HG03108 (cell line): Measurements from ENCODE around the gene PDE2A.

Source experiments
- ATAC-seq: cut with Tn5 transposase; IDR thresholded peaks from one replicate; pipeline ENCODE4 v1.9.1; 2021; ENCODE audit warnings: moderate library complexity; ENCODE audit not compliant: unreplicated experiment

Gene PDE2A

DNA sequence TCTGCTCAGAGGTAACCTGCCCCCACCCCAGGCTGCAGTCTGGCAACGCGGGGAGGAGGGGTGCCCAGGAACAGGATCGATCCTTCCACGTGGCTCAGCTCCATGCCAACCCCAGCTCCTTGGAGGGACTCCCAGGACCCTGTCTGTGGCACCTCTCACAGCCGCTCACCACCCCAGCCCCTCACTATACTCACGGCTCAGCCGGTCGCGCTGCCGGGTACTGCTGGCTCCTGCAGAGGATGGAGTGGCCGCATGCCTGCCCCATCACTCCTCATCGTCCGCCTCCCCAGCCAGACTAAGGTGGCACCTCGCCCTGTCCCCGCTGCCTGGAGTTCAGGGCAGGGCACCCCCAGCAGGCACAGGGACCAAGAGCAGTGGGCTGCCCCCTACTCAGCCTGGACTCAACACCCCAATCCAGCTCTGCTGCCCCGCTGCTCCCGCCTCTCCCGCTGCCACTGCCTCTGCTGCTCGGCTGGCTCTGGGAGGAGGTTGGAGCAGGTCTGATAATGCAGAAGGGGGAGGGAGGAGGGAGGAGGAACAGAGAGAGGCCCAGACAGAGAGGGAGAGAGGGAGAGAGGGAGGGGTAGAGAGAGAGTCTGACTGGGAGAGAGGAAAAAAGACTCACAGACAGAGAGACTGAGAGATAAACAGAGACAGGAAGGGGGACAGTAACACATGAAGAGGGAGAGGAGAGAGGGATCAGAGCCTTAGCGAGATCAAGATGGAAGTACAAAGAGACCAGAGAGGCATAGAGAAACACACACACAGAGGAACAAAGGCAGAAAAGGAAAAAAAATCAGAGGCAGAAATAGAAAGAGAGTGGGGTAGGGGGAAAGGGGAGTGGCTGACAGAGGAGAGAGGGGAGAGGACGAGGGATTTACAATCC, at the start of gene PDE2A:
TSS of gene PDE2A (minus strand) at position 480 of the 886 bp plus-strand sequence. CDS start at position 265, 215 bp downstream.
- no peak for ATAC-seq

GRCh38 chr11:72723508-72723907, 49.3 kb upstream of the PDE2A start:
- no peak for ATAC-seq

DNA sequence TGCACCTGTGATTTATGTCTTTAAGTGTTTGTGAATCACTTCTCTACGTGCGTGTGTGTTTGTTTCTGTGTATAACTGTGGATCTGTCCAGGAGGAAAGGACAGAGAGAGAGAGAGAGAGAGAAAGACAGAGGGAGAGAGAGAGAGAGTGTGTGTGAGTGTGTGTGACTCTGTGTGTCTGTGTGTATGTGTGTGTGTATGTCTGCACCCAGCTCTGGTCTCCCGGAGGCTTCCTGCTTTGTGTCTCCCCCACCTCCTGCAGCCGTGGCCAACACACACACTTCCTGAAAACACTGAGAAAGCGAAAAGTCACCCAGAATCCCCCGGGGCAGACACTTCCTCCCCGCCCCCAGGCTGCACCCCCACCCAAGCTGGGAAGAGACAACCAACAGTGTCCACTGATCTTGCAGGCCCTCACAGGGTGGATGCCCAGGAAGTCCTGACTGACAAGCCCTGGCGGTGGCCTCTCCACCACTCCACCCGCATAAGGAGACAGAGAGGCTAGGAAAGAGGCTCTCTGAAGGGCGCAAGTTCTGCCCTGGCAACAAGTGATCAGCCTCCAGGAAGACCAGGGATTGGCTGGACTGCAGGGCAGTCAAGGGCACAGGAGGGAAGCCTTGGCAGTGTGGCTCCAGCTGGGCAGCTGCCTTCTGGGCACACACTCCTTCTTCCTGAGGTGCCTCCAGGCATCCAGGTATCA, 48.0 kb upstream of the PDE2A start:
- ATAC-seq, result peak; percentile 59

DNA sequence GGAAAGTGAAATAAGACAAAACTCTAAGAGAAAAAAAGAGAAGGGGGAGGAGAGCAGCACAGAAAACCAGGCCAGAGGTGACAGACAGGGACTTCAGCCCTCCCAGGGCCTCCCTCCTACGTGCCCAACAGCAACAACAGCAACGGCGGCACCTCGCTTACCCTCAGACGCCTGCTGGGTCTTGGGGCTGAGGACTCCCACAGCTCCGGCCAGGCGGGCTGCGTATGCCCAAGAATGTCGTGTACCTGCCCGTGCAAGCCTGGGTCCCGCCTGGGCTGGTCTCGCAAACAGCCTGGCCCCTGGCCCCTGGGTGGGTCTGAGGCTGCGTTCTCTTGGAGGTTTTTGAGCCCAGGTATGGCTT, 47.4 kb upstream of the PDE2A start:
- no peak for ATAC-seq

GRCh38 chr11:72721276-72721675, 47.1 kb upstream of the PDE2A start:
- ATAC-seq, result no peak

- ATAC-seq, result no peak
Observed at GRCh38 chr11:72720784-72721183, 46.6 kb upstream of the PDE2A start.

DNA sequence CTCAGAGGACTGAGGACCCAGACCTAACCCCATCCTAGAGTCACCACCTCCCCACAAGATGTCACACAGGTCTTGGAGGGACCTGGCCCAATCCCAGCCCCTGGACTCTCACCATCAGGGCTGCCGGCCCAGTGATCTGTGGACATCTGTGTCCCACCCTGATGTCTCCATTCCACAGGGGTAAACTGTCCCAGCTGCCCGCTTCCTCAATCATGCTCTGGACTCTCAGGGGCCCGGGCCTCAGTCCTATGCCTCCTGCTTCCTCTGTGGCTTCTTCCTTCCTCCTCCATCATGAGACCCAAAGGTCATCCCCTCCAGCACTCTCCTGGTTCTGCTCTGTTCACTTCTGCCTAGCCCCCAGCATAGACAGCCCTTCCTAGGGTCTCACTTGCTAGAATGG, 45.8 kb upstream of the PDE2A start:
- no peak for ATAC-seq

- no peak for ATAC-seq
Observed at GRCh38 chr11:72719551-72719950, 45.3 kb upstream of the PDE2A start.

DNA sequence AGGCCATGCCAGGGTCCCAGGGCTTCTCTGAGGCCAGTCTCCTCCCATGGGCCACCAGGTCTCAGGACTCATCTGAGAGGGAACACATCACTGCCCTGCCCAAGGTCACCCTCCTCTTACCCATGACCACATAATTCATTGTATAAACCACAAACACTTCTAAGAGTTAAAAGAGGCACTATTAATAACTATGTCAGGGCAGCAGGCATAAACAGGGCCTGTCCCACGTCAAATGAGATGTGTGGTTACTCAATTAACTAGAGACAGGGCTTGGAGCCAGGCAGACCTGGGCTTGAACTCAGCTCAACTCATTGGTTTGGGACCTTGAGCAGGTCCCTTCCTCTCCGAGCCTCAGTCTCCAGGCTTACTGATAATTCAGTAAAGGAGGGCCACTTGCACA, 44.9 kb upstream of the PDE2A start:
- ATAC-seq, result peak; percentile 32

DNA sequence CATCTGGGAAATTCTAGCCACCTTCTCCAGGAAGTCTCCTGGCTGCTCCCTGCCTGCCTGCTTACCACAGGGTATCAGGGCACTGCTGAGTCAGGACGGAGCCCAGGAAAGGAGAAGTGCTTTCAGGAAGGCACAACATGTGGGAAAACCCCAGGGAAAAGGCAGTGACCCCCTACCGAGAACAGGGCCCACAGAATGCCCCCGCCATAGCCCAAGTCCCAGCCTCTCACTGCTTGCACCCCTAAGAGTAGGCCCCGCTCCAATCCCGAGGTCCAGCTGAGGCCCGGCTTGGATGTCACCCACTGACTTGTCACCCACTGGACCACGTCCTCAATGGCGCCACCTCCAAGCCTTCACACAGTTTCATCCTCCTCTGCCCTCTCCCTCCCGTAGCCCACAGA, 43.9 kb upstream of the PDE2A start:
- no peak for ATAC-seq

DNA sequence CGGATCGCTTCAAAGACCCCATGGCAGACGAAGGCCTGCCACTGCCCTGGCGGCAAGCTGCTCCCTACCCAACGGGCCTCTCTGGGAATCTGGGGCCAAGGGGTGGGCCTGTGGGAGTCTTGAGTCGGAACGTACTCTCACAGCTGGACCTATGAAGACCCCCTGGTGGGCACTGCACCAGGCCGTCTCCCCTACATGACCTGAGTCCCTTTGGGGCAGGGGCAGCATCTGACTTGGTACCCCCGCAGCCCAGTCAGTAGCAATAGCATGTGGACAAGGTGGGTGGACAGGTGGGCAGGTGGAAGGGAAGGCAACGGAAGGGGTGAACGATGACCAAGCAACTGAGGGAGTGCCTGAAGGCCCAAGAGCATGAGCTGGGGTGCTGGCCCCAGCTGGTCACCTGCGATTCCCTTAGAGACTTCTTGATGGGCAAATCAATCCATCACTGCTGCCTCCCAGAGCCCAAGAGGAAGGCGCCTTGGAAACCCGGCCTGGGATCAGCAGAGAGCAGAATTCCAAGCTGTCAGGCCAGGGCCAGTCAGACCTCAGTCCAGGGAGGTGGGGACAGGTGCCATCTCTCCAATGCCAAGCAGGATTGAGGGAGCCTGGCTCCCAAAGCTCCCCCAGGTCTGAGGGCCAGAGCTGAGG, 42.7 kb upstream of the PDE2A start:
- ATAC-seq, result no peak

GRCh38 chr11:72716290-72716689, 42.1 kb upstream of the PDE2A start:
- ATAC-seq, result no peak

DNA sequence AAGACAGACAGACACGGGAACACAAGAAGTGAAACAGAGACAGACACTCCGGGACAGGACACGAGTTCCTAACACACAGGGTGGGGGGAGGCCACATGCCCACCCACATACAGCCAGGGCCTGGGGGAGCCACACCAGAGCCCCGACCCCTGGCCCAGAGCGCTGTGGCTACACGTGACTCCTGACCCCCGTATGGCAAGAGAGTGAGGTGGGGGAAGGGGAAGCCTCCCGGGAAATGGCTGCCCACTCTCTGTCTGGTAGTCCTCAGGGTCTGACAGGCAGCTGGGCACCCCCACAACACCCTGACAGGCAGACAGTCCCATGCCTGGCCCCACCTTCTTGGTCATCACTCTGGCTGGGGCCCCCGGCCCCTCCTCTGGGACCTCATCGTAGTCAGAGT, 38.6 kb upstream of the PDE2A start:
- ATAC-seq, result no peak

DNA sequence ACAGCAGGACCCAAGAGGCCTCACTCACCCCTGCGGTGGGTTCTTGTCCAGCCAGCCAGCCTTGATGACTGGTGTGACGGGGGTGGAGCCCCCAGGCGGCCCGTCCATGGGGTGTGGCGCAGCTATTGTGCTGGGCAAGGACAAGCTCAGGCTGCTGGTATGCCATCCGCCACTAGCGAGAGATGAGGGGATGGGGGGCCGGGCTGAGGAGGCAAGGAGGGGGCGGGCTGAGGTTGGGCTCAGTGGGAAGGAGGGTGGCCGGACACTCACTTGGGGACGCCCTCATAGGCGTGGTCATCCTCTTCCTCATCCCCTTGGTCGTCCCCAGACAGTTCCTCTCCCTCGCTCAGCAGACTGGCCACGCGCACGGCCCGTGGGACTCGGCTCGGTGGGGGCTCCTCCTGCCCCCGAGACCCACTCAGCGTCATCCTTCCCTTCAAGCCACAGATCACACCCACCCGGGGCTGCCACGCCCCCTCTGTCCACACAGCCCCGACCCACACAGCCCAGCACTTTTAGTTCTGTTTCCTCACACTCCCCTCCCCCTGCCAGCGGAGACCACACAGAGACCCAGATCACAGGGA, 38.0 kb upstream of the PDE2A start:
- no peak for ATAC-seq

DNA sequence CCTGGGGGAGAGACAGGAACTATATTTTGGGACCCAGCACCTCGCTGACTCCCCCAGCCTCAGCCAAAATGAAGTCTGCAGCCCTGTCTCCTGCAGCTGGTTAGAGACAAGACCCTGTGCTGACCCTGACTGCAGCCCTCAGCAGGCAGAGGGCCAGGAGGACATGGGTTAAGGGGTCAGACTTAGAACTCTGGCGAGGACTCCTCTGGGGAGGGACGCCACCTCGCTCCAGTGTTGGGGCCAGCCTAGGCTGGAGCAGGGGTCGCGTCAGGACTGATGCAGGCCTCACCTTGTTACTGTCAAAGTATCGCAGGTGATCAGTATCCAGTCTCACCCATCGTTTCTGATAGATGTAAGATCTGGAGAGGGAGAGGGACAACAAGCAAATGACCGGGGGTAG, 36.9 kb upstream of the PDE2A start:
- ATAC-seq, result no peak

DNA sequence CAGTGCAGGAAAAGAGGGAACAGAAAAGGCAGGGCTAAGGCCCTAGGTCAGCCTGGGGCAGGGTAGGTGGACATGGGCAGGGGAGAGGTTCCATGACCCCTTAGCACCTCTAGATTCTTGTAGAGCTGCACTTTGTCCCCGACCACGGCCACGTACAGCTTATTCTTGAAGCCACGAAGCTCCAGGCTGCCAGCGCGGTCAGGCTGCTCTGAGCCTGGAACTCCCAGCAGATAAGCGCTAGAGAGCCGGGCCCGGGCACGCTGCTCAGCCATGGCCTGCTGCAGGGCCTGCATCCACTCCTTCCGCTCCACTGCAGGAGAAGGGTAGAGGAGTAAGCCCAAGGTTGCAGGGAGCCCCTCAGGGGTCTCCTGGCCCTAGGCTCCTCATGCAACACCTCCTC, 36.1 kb upstream of the PDE2A start:
- ATAC-seq, result no peak

- ATAC-seq, result no peak
Observed at GRCh38 chr11:72709478-72710238, 35.4 kb upstream of the PDE2A start.

DNA sequence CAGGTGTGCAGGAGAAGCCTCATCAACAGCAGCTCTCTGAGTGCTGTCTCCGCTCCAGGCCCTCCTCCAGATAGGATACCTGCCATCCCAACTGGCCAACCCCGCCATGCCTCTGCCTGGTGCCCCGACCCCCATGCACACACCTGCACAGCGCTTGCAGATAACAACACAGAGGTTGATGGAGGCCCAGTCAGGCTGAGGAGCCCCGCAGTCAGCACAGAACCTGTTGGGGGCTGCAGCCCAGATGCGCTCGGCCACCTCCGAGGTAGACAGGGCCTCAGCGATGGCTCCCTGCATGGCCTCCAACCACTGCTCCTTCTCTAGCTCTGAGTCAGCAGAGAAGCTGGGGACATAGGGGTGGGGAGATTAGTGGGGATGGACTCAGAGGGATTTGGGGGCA, 32.8 kb upstream of the PDE2A start:
- ATAC-seq, result no peak

DNA sequence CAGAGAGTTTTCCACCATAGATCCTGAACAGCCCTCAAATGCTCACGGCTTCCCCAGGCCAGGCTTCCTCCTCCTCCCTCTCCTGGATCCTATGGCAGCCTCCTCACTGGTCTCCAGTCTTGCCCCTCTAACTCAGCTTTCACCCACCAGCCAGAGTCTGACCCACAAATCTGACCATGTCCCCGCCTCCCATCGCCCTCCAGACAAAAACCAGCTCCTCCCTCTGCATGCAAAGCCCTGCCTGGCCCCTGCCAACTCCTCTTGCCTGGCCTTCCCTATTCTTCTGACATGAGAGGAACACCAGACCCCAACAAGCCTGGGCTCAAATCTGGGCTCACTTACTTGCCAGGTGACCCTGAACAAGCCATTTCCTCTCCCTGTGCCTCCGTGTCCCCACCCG, 32.4 kb upstream of the PDE2A start:
- ATAC-seq, result no peak

GRCh38 chr11:72705442-72706365, 31.5 kb upstream of the PDE2A start:
- no peak for ATAC-seq
